Erythroblast (primary cell): ENCODE data around the gene PDS5B.
"Not testable (repeated sequence)": the region's sequence is repeated elsewhere in the genome, so short reads cannot be mapped to it uniquely, and the experiment has no call there.

Source experiments
- DNase-seq, 2 experiments: peaks; one replicate each; lab custom pipeline; 2025; lab: John Stamatoyannopoulos, UW
- GATA1 ChIP-seq: IDR thresholded peaks from 2 replicates; pipeline ENCODE4 v1.6.1; 2011; ENCODE audit warnings: low read depth, mild to moderate bottlenecking, control low read depth, low read length, moderate library complexity
- POLR2A ChIP-seq: IDR thresholded peaks from 2 replicates; pipeline ENCODE4 v1.6.1; 2011; ENCODE audit warnings: mild to moderate bottlenecking, low read length

The PDS5B gene

GRCh38 chr13:32586080-32586900, at the start of gene PDS5B:
TSS of gene PDS5B (plus strand) at chr13:32586452. CDS start at chr13:32648773, 62,321 bp downstream.
- TF ChIP-seq POLR2A, result peak; percentile 79
- TF ChIP-seq GATA1, result no peak
- DNase-seq, result peak; percentile 97 to 99

GRCh38 chr13:32537580-32538142, 48.6 kb upstream of the PDS5B start:
- peak in 1 of 2 experiments; percentile 71 for DNase-seq
- TF ChIP-seq POLR2A (no peak), GATA1 (no peak)

GRCh38 chr13:32538143-32538620, 48.1 kb upstream of the PDS5B start:
- TF ChIP-seq GATA1 (no peak), POLR2A (no peak)

GRCh38 chr13:32538621-32539246, 47.5 kb upstream of the PDS5B start, which contains the start of gene N4BP2L2:
TSS of gene N4BP2L2 (minus strand) at chr13:32538795. CDS start at chr13:32537027, 1,768 bp downstream.
- TF ChIP-seq GATA1 (no peak), POLR2A (peak; percentile 91)
- DNase-seq, result peak; percentile 97 to 98

More at GRCh38 chr13:32538143-32538620, 48.1 kb upstream of the PDS5B start:
- DNase-seq, result peak in 1 of 2 experiments; percentile 83

- TF ChIP-seq POLR2A, result no peak
- TF ChIP-seq GATA1, result no peak
- no peak for DNase-seq
Observed at GRCh38 chr13:32542221-32542620, 44.0 kb upstream of the PDS5B start.

- TF ChIP-seq POLR2A (no peak), GATA1 (no peak)
- no peak for DNase-seq
Observed at GRCh38 chr13:32545083-32545482, 41.2 kb upstream of the PDS5B start.

GRCh38 chr13:32548837-32549236, 37.4 kb upstream of the PDS5B start:
- no peak for DNase-seq
- TF ChIP-seq POLR2A, result no peak
- no peak for TF ChIP-seq GATA1

- TF ChIP-seq POLR2A (no peak), GATA1 (no peak)
- no peak for DNase-seq
Observed at GRCh38 chr13:32549788-32550187, 36.5 kb upstream of the PDS5B start.

- TF ChIP-seq GATA1 (no peak), POLR2A (no peak)
- no peak for DNase-seq
Observed at GRCh38 chr13:32553720-32554119, 32.5 kb upstream of the PDS5B start.

- no peak for TF ChIP-seq POLR2A
- no peak for TF ChIP-seq GATA1
Observed at GRCh38 chr13:32555613-32556012, 30.6 kb upstream of the PDS5B start.

GRCh38 chr13:32560842-32561241, 25.4 kb upstream of the PDS5B start:
- not testable (repeated sequence) for DNase-seq

More at GRCh38 chr13:32555613-32556012, 30.6 kb upstream of the PDS5B start:
- no peak for DNase-seq

GRCh38 chr13:32575687-32576086, 10.6 kb upstream of the PDS5B start:
- not testable (repeated sequence) for DNase-seq

- no peak for DNase-seq
Observed at GRCh38 chr13:32577032-32577431, 9.2 kb upstream of the PDS5B start.

More at GRCh38 chr13:32577032-32577431, 9.2 kb upstream of the PDS5B start:
- no peak for TF ChIP-seq POLR2A
- no peak for TF ChIP-seq GATA1
